Loucy (cell line): ENCODE measurements around the gene GNAZ.
"Not testable (repeated sequence)": the region's sequence is repeated elsewhere in the genome, so short reads cannot be mapped to it uniquely, and the experiment has no call there.

Experiments used
- EZH2phosphoT487 ChIP-seq: fragments of 200-600 bp; IDR thresholded peaks from 2 replicates; pipeline ENCODE4 v1.6.1; 2018; ENCODE audit warnings: antibody characterized with exemption, mild to moderate bottlenecking, moderate library complexity, borderline replicate concordance
- TF ChIP-seq, protein P1 (sequence below): fragments of 200-600 bp; sonication (generic); conservative IDR thresholded peaks from 2 replicates; pipeline ENCODE4 v1.5.1; 2014; ENCODE audit warnings: mild to moderate bottlenecking, antibody characterized with exemption, low read length

DNA sequence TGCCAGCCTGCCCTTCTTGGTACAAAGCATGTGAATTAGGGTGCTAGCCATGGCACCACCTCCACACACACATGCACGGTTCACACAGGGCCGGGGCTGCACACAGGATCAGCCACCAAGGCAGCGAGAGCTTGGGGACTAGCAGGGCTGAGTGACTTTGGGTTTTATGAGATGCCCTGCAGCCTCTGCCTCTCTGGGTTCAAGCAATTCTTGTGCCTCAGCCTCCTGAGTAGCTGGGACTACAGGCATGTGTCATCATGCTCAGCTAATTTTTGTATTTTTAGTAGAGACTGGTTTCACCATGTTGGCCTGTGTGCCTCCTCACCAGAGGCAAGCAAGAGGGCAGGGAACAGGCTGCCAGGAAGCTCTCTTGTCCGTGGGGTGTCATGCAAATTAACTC is 66.7 kb downstream of the GNAZ start:
- TF ChIP-seq, protein P1, sequence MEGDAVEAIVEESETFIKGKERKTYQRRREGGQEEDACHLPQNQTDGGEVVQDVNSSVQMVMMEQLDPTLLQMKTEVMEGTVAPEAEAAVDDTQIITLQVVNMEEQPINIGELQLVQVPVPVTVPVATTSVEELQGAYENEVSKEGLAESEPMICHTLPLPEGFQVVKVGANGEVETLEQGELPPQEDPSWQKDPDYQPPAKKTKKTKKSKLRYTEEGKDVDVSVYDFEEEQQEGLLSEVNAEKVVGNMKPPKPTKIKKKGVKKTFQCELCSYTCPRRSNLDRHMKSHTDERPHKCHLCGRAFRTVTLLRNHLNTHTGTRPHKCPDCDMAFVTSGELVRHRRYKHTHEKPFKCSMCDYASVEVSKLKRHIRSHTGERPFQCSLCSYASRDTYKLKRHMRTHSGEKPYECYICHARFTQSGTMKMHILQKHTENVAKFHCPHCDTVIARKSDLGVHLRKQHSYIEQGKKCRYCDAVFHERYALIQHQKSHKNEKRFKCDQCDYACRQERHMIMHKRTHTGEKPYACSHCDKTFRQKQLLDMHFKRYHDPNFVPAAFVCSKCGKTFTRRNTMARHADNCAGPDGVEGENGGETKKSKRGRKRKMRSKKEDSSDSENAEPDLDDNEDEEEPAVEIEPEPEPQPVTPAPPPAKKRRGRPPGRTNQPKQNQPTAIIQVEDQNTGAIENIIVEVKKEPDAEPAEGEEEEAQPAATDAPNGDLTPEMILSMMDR, result not testable (repeated sequence)
- not testable (repeated sequence) for TF ChIP-seq EZH2phosphoT487
